HG02884 (cell line): ENCODE measurements around the gene MDM4.

Experiments
- ATAC-seq: cut with Tn5 transposase; IDR thresholded peaks from one replicate; pipeline ENCODE4 v1.9.1; 2021; ENCODE audit warnings: mild to moderate bottlenecking, moderate library complexity; ENCODE audit not compliant: unreplicated experiment

The MDM4 gene

DNA sequence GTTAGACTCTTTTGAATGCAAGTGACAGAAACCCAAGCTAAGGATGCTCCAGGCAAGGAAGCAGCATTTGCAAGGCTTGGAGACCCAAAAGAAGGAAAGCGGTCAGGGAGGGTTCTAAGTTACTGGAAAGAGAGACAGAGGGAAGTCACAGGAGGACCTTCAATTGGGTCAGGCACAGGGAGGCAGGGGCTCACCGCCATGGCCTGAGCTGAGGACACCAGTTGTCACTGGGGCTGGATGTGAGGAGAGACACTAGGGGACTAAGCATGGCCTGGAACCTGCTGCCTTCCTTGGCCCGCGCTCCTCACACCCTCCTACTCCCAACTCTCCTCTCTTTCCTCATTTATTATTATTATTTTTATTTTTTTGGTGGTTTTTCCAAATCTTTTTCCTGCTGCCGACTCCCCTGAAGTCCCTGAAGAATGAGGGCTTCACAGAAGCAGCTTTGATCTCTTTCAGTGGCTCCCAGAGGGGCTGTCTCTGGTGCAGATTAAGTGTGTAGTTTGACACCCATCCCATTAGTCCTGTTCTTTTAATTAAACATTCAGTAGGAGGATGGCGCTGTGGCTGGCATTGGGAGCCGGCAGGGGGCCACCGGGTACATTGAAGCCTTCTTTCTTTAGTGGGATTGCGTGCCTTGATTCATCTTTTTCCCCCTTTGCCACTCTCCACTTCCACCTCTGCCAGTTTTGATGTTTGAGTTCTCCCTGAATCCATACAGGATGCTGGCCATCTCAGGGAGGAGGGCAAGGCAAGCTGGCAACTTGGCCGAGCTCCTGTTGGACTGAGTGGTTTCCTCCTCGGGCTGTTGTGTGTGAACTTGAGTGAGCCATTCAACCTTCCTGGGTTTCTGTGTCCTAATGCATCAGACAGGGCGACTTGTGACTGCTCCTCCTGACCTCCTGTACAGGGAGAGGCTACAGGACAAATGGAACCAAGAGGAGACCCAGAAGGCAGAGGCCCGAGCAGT lies 59.3 kb downstream of the MDM4 start:
- ATAC-seq: no peak

DNA sequence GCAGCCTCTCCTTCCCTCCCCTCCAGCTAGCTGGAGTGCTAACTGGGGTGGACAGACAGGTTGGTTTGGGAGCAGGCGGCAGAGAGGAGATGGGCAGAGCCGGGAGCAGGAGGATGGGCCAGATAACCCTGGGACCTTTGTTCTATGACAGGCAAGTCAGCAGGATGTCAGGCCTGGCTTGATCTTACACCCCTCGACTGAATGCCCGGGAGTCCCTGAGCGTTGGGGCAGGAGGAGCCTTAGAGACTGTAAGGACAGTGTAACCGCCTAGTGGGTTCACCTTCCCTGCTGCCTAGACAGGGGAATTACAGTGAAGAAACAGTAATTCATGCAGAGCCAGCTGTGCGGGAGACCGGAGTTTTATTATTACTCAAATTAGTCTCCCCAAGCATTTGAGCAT lies 60.2 kb downstream of the MDM4 start:
- ATAC-seq: no peak

DNA sequence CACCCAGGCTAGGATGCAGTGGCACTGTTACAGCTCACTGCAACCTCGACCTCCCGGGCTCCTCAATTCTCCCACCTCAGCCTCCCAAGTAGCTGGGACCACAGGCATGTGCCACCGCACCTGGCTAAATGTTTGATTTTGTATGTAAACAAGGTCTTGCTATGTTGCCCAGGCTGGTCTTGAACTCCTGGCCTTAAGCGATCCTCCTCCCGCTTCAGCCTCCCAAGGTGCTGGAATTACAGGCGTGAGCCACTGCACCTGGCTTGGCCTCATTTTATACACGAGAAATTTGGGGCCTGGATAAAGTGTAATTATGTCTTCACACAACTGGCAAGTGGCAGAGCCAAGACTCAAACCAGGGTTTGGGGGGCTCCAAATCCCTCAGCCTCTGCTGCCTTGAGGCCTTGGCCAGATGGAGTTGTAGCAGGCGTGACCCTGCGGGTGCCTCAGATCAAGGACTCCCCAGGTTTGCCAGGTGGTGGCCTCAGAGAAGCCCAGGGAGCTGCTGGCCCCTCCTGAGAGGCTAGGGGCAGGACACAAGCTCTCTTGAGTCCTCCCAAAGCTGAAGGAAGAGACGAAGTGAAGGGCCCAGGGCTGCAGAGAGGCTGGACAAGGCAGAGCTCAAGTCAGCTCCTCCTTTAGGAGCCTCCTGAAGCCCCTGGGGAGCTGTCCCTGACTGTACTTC lies 61.7 kb downstream of the MDM4 start:
- no peak for ATAC-seq

DNA sequence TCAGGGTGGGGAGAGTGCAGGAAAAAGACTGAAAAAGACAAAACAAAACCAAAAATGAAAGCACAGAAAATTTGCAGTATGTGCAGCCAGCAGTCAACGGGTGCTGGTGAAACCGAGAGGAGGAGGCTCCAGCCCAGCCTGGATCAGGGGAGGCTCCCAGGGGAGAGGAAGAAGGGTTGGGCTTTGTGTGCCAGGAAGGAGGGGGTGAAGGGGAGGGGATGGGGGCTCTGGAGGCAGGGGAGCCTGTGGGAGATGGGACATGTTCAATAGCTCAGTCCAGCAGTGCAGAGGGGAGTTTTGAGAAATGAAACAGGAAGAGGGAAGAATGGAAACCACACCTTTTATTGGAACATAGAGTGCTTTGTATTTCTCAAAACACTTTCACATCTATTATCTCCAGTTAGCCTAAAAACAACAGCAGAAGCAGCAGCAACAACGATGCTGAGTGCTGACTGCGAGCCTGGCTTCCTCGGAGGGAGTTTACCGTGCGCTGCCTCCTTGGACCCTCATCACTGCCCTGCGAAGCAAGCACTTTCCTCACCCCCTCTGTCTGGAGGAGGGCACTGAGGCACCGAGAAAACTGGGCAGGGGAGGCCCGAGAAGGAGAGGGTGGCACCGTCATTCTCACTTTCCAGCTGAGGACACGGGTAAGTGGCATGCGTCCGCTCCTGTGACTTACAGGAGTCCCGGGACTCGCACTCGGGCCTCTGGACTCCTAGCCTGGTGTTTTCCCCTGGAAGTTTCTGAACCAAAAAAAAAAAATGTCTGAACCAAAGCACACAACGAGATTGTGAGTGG lies 62.9 kb downstream of the MDM4 start:
- ATAC-seq: peak; percentile 70

DNA sequence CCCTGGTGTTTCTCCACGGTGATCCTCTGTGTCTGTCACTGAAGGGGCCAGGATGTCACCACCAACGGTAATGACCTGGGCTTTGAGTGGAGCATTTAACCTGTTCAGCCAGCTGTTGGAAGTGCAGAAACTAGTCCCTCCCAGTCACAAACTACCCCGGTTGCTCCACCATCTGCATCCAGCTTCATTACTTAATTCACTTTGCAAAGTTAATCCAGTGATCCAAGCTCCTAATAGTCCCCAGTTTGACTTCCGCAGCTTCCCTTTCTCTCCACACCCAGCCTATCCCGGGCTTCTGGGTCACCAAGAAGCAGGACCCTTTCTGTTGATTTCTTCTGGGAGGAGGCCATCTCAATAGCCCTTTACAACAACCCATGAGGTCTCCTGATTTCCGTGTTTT lies 63.5 kb downstream of the MDM4 start:
- no peak for ATAC-seq

DNA sequence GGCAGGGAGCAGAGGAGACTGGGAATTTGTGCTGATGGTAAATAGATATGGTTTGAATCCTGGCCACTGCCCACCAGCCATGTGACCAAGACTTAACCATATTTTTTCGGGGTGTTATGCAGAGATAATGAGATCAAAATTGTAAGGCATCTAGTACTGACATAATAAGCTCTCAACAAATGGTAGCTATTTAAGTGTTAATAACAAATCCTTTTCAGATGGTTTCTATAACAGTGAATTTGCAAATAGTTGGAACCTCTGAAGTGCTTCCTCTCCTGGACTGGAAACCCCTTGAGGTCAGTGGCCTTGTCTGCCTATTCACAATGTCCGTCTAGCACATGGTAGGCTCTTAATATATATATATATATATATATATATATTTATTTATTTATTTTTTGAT lies 64.7 kb downstream of the MDM4 start:
- no peak for ATAC-seq

DNA sequence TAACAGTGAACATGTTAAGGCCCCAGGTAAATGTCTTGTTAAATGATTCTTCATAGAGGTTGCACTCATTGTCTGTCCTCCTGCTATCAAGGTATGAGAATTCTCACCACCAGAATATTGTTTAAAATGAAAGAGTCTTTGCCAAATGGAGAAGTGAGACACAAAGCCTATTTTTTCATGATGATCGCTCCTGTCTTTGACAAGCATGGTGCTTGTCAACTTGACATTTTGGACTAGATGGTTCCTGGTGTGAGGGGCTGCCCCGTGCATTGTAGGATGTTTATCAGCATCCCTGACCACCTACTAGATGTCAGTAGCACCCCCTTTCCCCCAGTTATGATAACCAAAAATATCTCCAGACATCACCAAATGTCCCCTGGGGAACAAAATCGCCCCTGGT lies 65.6 kb downstream of the MDM4 start:
- ATAC-seq: no peak

DNA sequence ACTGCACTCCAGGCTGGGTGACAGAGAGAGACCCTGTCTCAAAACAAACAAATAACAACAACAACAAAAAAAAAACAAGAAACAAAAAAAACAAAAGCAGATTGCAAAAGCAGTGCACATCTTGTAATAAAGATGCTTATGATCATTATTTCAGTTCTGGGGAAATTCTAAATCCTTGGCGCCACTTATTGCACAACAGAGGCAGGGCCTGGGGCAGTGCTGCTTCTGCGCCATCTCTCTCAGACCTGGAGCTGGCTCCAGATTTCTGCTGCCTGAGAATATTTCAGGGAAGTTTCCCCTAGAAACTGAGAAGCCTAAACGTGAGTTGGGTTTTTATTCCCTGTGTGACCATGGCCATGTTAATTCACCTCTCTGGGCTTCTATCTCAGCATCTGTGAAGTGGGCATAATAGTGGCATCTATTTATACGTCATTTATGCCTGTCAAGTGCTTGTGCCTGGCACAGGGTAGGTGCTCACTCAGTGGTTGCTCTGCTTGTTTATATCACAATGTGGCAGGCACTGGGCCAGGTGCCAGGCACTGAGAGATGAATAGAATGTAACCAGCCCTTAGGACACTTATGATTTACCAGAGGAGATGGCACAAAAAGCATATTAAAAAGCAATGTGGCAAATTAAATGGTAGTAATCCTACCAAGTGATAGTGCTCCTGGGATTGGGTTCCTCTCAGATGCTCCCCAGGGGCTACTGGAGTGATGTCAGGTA lies 67.9 kb downstream of the MDM4 start:
- ATAC-seq: no peak

DNA sequence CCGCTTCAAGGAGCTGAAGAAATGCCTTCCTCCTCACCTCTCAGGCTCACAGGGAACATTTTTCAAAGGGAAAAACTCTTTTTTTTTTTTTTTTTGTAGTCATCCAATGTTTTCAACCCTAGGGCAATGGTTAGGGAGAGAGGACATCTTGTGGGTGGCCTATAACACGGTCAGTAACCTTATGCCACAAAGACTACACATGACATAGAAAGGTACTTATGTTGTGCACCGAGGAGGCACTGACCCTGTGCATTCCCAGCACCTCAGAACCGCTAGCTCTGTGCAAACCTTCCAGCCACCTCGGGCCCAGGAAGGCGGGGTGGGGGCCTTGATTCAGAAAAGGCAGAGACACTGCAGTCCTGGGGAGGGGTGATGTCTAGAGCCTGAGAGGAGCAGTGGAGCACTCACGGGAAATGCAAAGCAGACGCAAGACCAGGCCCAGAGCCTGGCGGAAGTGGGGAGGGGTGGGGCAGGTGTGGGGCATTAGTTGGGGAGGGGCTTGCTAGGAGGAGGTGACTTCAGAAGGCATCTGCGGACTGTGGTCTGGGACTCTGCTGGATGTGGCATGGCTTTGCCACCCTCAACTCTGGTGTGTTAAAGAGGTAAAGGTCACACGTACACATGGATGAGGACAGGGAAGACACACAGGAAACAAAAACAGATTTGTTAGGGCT lies 68.6 kb downstream of the MDM4 start:
- ATAC-seq: no peak

DNA sequence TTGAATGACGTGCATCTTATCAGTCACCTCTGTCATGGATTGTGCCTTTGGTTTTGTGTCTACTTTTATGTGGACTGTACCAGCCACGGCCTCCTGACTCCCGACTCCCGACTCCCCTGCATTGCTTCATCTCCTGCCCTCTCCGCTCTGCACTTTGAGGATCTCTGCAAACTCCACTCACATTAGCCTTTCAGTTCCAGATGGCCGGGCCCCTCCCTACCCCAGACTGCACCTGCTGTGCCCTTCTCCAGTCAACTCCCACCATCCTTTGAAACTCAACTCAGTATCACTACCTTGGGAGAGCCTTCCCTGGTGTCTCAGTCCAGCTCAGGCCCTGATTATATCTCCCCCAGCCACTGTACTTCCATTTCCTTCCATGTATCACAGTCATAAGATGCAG lies 71.4 kb downstream of the MDM4 start:
- ATAC-seq: no peak

DNA sequence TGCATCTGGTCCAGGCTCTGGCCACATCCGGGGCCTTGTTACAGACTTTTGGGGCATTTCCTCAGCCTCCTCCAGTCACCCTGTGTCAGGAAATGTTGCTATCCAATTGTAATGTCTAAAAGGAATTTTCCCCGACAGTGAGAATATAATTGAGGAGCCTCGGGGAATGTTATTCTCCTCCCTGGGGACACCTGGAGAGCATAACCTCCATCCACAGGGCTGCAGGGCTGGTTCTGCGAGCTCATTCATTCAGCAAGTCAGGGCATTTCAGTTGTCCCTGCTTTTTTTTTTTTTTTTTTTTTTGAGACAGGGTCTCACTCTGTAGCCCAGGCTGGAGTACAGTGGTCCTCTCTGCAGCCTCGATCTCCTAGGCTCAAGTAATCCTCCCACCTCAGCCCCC lies 72.6 kb downstream of the MDM4 start:
- ATAC-seq: no peak

DNA sequence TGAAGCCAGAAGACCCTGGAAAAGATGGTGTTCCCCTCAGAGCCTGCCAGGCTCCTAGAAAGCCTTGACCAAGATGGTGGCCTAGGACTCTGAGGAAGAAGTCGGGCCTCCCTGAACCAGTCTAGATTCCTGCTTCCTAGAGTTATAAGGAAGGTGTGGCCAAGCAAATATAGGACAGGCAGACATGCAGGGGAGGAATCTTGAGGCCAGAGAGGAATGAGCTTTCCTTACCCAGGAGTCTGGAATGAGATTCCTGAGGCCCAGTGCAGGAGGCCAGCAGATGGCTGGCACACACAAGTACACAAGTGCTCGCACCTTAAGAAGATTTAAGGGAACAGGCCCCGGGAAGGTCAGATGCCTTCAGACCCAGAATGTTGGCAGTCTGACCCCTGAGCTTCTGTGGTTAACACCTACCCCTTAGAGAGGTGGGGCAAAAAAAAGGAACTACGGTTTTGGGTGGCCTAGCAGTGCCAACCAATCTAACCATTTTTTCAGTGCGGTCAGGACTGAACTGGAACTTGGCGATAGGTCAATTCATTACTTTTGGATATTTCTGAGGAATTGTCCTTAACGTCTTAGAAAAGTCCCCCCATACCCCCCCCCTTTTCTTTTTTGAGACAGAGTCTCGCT lies 73.3 kb downstream of the MDM4 start:
- ATAC-seq: no peak

DNA sequence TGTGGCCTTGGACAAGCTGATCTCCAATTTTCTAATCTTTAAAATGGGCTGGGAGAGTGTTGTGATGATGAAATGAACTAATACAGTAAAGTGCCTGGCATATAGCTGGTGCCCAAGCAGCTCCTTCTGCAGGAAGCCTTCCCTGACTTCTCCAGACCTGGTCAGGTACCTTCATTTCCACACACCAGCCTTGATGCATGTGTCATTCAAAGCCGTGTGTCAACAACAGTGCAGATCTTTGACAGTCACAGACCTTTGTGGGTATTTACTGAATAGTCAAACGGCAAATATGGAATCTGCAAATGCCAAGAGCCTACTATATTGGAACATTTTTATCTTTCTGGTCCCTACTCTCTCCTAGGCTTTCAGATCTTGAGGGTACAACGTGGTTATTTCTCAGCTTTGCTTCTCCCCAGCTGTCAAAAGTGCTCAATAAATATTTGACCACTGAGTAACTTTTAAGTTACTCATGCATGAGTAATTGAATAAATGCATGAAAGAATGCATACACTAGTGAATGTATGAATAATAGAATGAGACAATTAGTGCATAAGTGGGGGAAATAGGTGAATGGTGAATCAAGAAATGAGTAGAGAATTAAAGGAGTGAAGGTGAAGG lies 75.4 kb downstream of the MDM4 start:
- ATAC-seq: no peak

DNA sequence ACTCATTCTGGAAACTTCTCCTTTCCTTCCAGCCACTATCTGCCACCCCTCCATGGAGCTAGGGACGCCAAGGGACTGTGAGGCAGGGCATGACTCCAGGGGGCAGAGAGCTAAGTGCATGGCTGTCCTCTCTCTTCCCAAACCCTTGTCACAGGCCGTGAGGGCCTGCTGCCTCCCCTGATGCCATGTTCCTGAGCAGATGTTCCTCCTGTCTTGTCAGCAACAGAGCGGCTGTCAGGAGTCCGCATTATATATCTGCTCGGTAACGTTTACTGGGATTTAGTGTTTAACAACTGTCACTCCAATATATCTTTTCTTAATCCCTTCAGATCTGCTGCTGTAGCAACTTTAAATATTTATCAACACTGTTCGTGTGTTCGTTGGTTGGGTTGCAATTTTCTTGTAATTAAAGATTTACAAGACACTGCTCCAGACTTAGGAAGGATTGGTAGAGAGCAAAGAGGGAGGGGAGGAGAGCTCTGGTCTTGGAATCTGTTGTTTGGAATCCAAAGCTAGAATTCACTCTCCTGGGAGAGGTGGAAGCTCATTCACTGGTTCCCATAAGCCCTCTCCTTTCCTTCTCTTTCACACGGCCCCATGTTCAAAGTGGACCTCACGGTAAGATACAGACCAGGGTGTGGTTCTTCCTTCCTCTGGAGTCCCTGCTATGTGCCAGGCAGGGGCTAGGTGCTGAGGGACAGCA lies 76.2 kb downstream of the MDM4 start:
- ATAC-seq: no peak

DNA sequence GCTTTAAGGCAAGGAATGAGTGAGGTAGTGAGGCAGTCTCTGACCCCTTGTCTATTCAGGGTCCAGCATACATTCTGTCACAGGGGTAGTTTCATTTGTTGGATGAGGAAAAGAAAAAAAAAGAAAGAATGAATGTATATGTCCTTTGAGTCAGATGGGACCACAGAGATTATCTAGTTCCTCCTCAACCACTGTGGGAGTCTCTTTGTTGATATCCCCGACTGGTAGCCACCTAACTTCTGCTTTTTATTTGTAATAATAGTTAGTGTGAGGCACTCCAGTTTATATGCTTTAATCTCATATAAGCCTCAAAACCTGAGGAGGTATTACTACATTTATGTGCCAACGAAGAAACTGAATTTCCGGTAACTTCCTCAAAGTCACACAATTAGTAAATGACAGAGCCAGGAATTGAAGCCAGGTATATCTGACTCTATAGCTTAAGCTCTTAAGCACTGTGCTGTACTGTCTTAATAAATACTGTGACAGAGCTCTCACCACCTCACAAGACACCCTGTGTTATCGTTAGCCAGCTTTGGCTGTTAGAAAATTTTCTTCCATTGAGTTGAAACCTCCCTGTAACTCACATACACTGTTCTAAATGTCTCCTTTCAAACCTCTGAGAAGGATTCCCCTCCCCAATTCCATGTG lies 82.2 kb downstream of the MDM4 start:
- no peak for ATAC-seq

DNA sequence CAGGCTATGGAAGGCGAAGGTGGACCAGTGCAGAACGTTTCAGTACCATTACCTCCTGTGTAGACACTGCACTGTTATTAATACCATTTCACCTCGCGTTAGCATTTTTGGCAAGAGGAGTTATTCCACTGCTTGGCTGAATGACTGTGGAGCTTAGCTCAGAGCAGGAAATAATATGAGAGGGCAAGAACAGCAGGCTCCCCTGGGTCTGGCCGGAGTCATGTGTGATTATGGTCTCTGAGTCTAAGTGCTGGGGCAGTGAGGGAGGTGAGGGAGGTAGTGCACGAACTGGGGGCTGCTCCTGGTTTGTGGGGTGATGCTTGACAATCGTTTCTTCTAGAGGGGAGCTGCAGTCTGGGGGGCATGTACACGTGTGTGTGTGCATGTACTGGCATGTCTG lies 82.9 kb downstream of the MDM4 start:
- ATAC-seq: no peak

DNA sequence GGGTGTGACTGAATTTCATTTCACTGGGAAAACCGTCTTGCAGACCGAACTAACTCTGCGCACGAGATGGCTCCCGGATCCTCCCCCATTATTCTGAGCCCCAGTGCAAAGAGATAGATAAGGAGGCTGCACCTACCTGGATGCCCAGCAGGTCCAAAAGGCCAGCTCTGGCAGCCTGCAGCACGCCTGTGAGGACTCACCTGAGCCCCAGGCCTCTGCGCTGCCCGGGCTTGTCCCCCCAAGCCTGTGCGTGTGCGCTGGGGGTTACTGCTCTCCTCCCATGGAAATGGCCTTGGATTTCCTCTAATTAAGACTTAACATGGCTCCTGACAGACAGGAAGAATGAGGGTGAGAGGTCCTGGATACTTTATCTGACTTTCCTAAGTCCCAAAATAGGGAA lies 83.4 kb downstream of the MDM4 start:
- no peak for ATAC-seq

DNA sequence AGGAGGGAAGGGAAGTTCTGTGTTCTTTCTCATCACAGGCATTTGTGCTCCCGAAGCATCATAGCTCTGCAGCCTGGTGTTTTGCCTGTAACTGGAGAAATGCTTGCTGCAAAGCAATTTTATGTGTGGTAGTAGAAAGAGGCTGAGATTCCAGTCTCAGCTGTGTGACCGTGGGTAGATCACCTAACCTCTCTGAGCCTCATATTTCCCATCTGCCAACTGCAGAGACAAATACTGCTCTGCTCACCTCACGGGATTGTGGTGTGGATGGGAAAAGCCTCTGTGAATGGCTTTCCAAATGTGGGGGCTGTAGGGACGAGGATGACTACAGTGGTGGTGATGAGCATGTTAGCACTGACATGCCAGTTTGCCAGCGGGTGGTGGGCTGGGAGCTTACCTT lies 84.0 kb downstream of the MDM4 start:
- ATAC-seq: no peak
